Epithelial cell of proximal tubule (primary cell): Measurements from ENCODE around the gene IL20. TPM values are rescaled to one million over a fixed set of nuclear protein-coding genes. Genes with fewer than 3 reads are reported as not detected.

Source experiments
- DNase-seq: peaks from one replicate; pipeline ENCODE4 v3.0.0-alpha.2; 2011; ENCODE audit warnings: low read depth
- H3K4me3 ChIP-seq: 2 replicates; pipeline ENCODE4 v1.5.1; 2011; ENCODE audit warnings: low read depth, mild to moderate bottlenecking, low read length
- CTCF ChIP-seq: conservative IDR thresholded peaks from 2 replicates; pipeline ENCODE4 v1.5.1; 2012; ENCODE audit warnings: low read depth, mild to moderate bottlenecking, low read length
- total RNA-seq: library from RNA; depleted of rRNA; stranded (reverse); fragments of >200 nt; gene quantifications from 2 replicates; pipeline ENCODE4 v1.2.3, GENCODE V29; 2015

Gene IL20
- total RNA-seq, 1 donor from 2014 or later = not detected

DNA sequence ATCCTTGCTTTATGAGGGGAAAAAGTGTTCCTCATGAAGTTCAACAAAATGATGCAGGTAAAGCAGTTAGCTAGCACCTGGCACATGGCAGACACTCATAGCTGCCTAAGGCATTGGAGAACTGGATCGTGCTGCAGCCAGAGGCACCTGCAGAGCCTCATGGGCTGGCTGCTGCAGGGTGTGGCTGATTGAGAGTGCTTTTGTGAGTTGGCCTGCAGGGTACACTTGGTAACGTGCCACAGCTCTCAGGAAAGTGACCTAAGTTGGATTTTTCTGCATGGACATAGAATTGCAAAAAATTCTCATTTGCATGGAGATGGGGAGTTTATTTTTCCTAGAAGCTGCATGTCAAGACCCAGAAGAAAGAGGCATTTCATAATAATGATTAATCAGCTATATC, 31.6 kb upstream of the IL20 start:
- no peak for TF ChIP-seq CTCF
- H3K4me3 ChIP-seq = no peak overlapping the region
- no peak for DNase-seq

- TF ChIP-seq CTCF = no peak
- no peak overlapping the region for H3K4me3 ChIP-seq
- DNase-seq = no peak
These were observed 31.2 kb upstream of the IL20 start for GRCh38 chr1:206834217-206834616.

DNA sequence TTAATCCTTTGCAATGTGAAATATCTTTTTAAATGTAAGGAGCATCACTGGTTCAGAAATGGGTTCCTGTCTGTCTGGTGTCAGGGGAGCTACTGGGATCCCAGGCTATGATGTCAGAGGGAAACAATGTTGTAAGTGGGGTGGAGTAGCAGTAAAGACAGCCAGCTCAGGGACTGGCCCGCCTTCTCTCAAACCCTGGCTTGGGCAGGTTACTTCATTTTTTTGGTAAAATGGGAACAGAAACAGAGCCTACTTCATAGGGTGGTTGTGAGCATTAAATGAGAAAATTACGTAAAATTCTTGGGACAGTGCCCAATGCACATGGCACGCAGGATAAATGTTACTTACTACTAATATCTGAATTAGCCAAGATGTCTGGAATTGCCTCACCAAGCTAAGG, 30.7 kb upstream of the IL20 start:
- DNase-seq = no peak
- no peak overlapping the region for H3K4me3 ChIP-seq
- TF ChIP-seq CTCF = no peak

DNA sequence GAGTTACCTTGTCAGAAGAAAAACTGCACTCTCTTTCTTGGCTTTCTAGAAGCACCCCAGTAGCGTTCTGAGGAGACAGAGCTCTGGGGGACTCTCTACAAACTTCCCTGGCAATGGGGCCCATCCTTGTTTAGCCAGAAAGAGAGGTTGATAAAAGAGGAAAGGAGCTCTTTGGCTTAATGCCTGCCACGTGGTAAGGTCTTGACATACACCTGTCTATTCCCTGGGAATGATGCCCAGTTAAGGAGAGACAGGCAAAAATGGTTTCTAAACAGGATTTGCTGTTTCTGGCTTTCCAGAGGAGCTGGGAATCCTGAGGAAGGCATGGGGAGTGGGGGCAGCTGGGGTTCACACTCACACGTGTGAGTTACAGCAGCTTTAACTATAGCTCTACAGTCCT, 30.2 kb upstream of the IL20 start:
- no peak for TF ChIP-seq CTCF
- no peak for DNase-seq

GRCh38 chr1:206836111-206836510, 29.3 kb upstream of the IL20 start:
- no peak for TF ChIP-seq CTCF
- H3K4me3 ChIP-seq = no peak overlapping the region
- no peak for DNase-seq

More for the DNA sequence above, 30.2 kb upstream of the IL20 start:
- no peak overlapping the region for H3K4me3 ChIP-seq

DNA sequence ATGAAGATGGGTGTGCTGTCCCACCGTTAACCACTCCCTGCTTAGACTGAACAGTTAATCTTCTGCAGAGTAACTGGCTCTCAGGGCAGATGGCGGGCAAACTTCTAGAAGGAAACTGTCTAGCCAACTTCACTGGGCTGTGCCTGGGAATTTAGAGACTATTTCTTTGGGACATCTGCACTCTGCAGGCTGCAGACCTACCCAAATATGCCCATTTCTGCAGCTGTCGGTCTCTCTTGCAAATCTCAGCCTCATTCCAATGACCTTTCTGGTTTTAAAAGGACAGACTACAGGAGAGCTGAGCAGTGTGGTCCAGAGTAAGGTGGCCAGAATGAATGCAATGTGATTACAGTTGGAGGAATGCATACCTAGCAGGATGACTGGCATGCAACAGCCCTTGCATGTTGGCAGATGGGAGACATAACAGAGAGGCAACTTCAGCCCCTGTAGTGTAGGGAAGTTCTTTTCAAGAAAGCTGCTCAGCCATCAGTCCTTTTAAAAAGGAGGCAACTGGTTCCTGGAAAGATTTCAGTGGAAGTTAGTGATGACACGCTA, 26.3 kb upstream of the IL20 start:
- TF ChIP-seq CTCF = no peak
- no peak for DNase-seq
- H3K4me3 ChIP-seq = no peak overlapping the region

- H3K4me3 ChIP-seq = no peak overlapping the region
- no peak for TF ChIP-seq CTCF
- DNase-seq = no peak
These were observed 25.6 kb upstream of the IL20 start for GRCh38 chr1:206839857-206840256.
